Loucy (cell line): ENCODE measurements around the gene CFAP300.

Experiments
- EZH2phosphoT487 ChIP-seq: fragments of 200-600 bp; IDR thresholded peaks from 2 replicates; pipeline ENCODE4 v1.6.1; 2018; ENCODE audit warnings: antibody characterized with exemption, mild to moderate bottlenecking, moderate library complexity, borderline replicate concordance
- TF ChIP-seq, protein P1 (sequence below): fragments of 200-600 bp; sonication (generic); conservative IDR thresholded peaks from 2 replicates; pipeline ENCODE4 v1.5.1; 2014; ENCODE audit warnings: mild to moderate bottlenecking, antibody characterized with exemption, low read length

- TF ChIP-seq, protein P1, sequence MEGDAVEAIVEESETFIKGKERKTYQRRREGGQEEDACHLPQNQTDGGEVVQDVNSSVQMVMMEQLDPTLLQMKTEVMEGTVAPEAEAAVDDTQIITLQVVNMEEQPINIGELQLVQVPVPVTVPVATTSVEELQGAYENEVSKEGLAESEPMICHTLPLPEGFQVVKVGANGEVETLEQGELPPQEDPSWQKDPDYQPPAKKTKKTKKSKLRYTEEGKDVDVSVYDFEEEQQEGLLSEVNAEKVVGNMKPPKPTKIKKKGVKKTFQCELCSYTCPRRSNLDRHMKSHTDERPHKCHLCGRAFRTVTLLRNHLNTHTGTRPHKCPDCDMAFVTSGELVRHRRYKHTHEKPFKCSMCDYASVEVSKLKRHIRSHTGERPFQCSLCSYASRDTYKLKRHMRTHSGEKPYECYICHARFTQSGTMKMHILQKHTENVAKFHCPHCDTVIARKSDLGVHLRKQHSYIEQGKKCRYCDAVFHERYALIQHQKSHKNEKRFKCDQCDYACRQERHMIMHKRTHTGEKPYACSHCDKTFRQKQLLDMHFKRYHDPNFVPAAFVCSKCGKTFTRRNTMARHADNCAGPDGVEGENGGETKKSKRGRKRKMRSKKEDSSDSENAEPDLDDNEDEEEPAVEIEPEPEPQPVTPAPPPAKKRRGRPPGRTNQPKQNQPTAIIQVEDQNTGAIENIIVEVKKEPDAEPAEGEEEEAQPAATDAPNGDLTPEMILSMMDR = no peak
- no peak for TF ChIP-seq EZH2phosphoT487
Measured at GRCh38 chr11:102108734-102109440, 61.6 kb downstream of the CFAP300 start.
